Measurements from ENCODE around the gene TBCEL.

GRCh38 chr11:121029813-121030445 is 6.0 kb downstream of the TBCEL start:
- TF ChIP-seq CTCF (IDR thresholded peaks at IDR 0.05) (no peak), POLR2A (IDR thresholded peaks at IDR 0.05) (no peak)
